Body of pancreas (tissue), 4 donors: ENCODE results near the gene GRIK2. TPM values are rescaled to one million over a fixed set of nuclear protein-coding genes. Genes with fewer than 3 reads are reported as not detected.

Source experiments
- ATAC-seq: fragments of 150-250 bp; one replicate; pipeline ENCODE4 v1.9.1; 2016
- DNase-seq, 4 donors: peaks; one replicate each; pipeline ENCODE4 v3.0.0-alpha.2; 2019
- H3K27ac ChIP-seq, 4 donors: fragments of 200-600 bp; sonication (generic); 1 replicate in 3 of 4; 2 replicates in 1 of 4; pipeline versions ENCODE4 v1.5.1 to v1.6.1; 2016 to 2019; ENCODE audit warnings: mild to moderate bottlenecking in 1 of 4, mixed read lengths in 1 of 4, moderate library complexity in 1 of 4
- H3K27me3 ChIP-seq, 2 donors: fragments of 200-600 bp; sonication (generic); one replicate each; pipeline ENCODE4 v1.6.0; 2016; ENCODE audit warnings: mild to moderate bottlenecking in 1 of 2
- H3K36me3 ChIP-seq, 2 donors: fragments of 200-600 bp; sonication (generic); replicated peaks in 1 of 2; 2 replicates each; pipeline ENCODE4 v1.5.1; 2016; ENCODE audit warnings: low read depth in 2 of 2; ENCODE audit not compliant: insufficient read depth in 1 of 2
- H3K4me1 ChIP-seq: fragments of 200-600 bp; sonication (generic); one replicate; pipeline ENCODE4 v1.6.0; 2016
- H3K4me3 ChIP-seq, 2 donors: fragments of 200-600 bp; sonication (generic); 1 replicate in 1 of 2; 2 replicates in 1 of 2; pipeline ENCODE4 v1.5.1; 2016 to 2019
- H3K9me3 ChIP-seq, 3 donors: fragments of 200-600 bp; sonication (generic); 1 replicate in 2 of 3; 2 replicates in 1 of 3; pipeline ENCODE4 v1.5.1; 2016
- CTCF ChIP-seq, 7 experiments: fragments of 450-650 bp in 4 of 7; fragments of 200-600 bp in 3 of 7; sonication (generic) in 3 of 7; IDR thresholded peaks; one replicate each; pipeline ENCODE4 v1.5.1; 2016 to 2019; ENCODE audit warnings: antibody characterized with exemption in 7 of 7
- POLR2A ChIP-seq, 3 donors: fragments of 450-650 bp; IDR thresholded peaks; one replicate each; pipeline ENCODE4 v1.6.1; 2016; ENCODE audit warnings: antibody characterized with exemption in 3 of 3, mild to moderate bottlenecking in 2 of 3
- WGBS, 2 donors: methylation state at CpG; one replicate each; pipeline ENCODE4 v1.1.5; 2017; 5-methylcytosine and 5-hydroxymethylcytosine counted together
- intact Hi-C: fragments of 100-400 bp; cut with DNase I; formaldehyde crosslinking; loops from one replicate; pipeline ENCODE4 v1.15.1; 2023
- total RNA-seq, 2 donors: library from RNA; depleted of rRNA; stranded (reverse); fragments of >200 nt; gene quantifications; one replicate each; pipeline ENCODE4 v1.1.0, GENCODE V29; 2016

GRIK2 gene
- total RNA-seq, 2 donors from 2014 or later: 0.52 to 7.9 TPM

GRCh38 chr6:101537753-101538316, 144.3 kb downstream of the GRIK2 start:
- ATAC-seq: no peak
- Histone ChIP-seq H3K4me3 (no peak overlapping the region), H3K4me1 (no peaks in the 10 kb centered on the region), H3K9me3 (no peaks in the 10 kb centered on the region), H3K27me3 (no peaks in the 10 kb centered on the region), H3K27ac (no peak overlapping the region), H3K36me3 (no peaks in the 10 kb centered on the region)
- no peak for DNase-seq
- TF ChIP-seq POLR2A (IDR thresholded peaks at IDR 0.05) (no peak), CTCF (IDR thresholded peaks at IDR 0.05) (no peak)
- WGBS, 2 donors: 56 to 73% methylated on average over 2 of the region's 2 CpGs
- intact Hi-C loops: no loop called here

- no peak for ATAC-seq
- H3K27me3 ChIP-seq: no peaks in the 10 kb centered on the region
- H3K27ac ChIP-seq: no peak overlapping the region
- intact Hi-C loops: no loop called here
- no peaks in the 10 kb centered on the region for H3K9me3 ChIP-seq
- H3K4me3 ChIP-seq: no peak overlapping the region
- 65 to 82% methylated on average over 4 of the region's 4 CpGs for WGBS, 2 donors
- no peak for DNase-seq
- TF ChIP-seq POLR2A (IDR thresholded peaks at IDR 0.05) (no peak), CTCF (IDR thresholded peaks at IDR 0.05) (no peak)
- H3K36me3 ChIP-seq: no peaks in the 10 kb centered on the region
- no peaks in the 10 kb centered on the region for H3K4me1 ChIP-seq
These were observed 146.2 kb downstream of the GRIK2 start for GRCh38 chr6:101539510-101540245.

- H3K27ac ChIP-seq: no peak overlapping the region
- TF ChIP-seq POLR2A (IDR thresholded peaks at IDR 0.05) (no peak), CTCF (IDR thresholded peaks at IDR 0.05) (no peak)
- 70 to 79% methylated on average over 2 of the region's 2 CpGs for WGBS, 2 donors
- no peaks in the 10 kb centered on the region for H3K4me1 ChIP-seq
- H3K36me3 ChIP-seq: no peaks in the 10 kb centered on the region
- ATAC-seq (no peak), DNase-seq (no peak)
- no peak overlapping the region for H3K4me3 ChIP-seq
- no peaks in the 10 kb centered on the region for H3K9me3 ChIP-seq
- intact Hi-C loops: no loop called here
- H3K27me3 ChIP-seq: no peaks in the 10 kb centered on the region
These were observed 148.4 kb downstream of the GRIK2 start for GRCh38 chr6:101541894-101542293.

GRCh38 chr6:101543796-101544195, 150.3 kb downstream of the GRIK2 start:
- WGBS, 2 donors: 35 to 38% methylated on average over 1 of the region's 1 CpG
- TF ChIP-seq CTCF (IDR thresholded peaks at IDR 0.05) (no peak), POLR2A (IDR thresholded peaks at IDR 0.05) (no peak)
- Histone ChIP-seq H3K36me3 (no peaks in the 10 kb centered on the region), H3K4me3 (no peak overlapping the region), H3K27ac (no peak overlapping the region), H3K9me3 (no peaks in the 10 kb centered on the region), H3K4me1 (no peaks in the 10 kb centered on the region), H3K27me3 (no peaks in the 10 kb centered on the region)
- ATAC-seq (no peak), DNase-seq (no peak)
- intact Hi-C loops: no loop called here

GRCh38 chr6:101544286-101544685, 150.8 kb downstream of the GRIK2 start:
- Histone ChIP-seq H3K4me3 (no peak overlapping the region), H3K9me3 (no peaks in the 10 kb centered on the region), H3K36me3 (no peaks in the 10 kb centered on the region), H3K27ac (no peak overlapping the region), H3K27me3 (no peaks in the 10 kb centered on the region), H3K4me1 (no peaks in the 10 kb centered on the region)
- no peak for ATAC-seq
- intact Hi-C loops: no loop called here
- WGBS, 2 donors: 73 to 77% methylated on average over 5 of the region's 5 CpGs
- TF ChIP-seq CTCF (IDR thresholded peaks at IDR 0.05): no peak
- no peak for TF ChIP-seq POLR2A (IDR thresholded peaks at IDR 0.05)
- no peak for DNase-seq
